ELR (cell line): Measurements from ENCODE around the gene GRHPR.
A peak's percentile ranks its signal among the peaks of the same experiment; 100 is the strongest.
"Not testable (repeated sequence)": the region's sequence is repeated elsewhere in the genome, so short reads cannot be mapped to it uniquely, and the experiment has no call there.

ENCODE experiments used
- DNase-seq: peaks from one replicate; pipeline ENCODE4 v3.0.0-alpha.2; 2015; ENCODE audit warnings: low read depth

GRHPR gene

DNA sequence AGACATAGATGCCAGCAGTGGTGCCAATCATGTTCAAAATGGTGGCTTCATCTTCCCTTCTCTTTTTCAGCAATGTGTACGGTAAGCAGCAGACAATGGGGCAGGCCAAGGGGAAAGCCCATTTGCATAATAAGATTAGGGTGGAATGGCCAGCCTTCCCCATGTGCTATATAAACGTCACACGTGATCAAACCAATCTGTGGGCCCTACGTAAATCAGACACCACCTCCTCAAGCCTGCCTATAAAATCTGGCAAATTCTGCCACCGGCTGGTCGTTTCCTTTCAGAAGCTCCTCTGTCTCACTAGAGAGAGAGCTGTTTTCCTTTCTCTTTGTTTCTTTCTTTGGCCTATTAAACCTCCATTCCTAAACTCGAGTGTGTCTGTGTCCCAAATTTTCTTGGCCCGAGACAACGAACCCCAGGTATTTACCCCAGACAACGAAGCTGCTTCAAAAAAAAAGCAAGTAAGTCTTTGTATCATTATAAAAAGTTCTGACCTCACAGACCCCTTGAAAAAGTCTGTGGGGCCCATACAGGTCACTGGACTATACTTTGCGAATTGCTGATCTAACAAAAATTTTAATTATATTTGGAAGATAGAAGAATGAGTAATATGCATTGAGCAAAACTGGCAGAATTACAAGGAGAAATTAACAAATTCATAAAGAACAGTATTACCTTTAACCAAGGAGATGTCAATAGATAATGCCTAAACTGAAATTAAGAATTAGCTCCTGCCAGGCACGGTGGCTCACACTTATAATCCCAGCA, 27.6 kb downstream of the GRHPR start:
- no peak for DNase-seq

DNA sequence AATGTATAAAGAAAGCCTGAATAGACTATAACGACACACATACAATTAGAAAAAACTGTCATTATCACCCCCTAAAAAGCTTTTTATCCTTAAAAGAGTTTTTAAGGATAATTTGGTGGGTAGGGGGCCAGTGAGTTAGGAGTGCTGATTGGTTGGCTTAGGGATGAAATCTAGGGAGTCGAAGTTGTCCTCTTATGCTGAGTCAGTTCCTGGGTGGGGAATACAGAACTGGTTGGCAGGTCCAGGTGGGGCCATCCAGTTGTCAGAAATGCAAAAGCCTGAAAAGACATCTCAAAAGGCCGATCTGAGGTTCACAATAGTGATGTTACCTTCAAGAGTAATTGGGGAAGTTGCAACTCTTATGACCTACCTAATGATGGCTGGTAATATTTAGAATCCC, 29.1 kb downstream of the GRHPR start:
- no peak for DNase-seq

DNA sequence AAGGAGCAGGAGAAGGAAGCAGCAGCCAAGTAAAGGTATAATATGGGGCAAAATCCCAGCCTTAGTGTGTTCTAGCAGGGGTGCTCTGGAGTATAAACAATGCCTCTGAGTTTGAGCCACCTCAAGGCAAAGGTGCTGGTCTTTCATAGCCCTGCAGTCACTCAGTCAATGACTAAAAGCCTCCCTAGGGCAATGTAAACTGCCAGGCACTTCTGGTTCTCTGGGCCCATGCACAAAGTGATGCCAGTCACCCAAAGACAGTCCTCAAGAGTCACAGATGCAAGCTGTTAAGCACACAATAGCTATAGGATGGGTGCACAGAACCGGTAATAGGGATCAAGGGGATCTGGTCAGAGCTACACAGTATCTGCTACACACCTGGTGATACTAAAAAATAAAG, 30.1 kb downstream of the GRHPR start:
- DNase-seq = no peak

DNA sequence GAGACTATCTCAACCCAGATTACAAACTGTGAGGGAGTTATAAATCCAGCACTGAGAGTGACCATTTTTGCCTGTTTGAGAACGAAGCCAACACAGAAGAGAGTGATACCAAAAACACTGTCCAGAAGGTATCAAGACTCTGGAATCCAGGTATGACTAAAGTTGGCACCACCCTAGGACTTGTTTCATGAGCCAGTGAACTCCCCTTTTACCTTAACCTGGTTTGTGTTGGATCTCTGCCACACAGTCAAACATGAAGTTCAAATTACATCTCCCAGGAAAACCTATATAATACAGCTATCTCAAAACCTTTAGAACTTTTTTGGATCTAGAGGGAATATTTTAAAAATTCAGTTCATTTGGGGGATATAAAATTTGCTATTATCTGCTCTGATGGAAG, 31.3 kb downstream of the GRHPR start:
- DNase-seq = no peak

DNA sequence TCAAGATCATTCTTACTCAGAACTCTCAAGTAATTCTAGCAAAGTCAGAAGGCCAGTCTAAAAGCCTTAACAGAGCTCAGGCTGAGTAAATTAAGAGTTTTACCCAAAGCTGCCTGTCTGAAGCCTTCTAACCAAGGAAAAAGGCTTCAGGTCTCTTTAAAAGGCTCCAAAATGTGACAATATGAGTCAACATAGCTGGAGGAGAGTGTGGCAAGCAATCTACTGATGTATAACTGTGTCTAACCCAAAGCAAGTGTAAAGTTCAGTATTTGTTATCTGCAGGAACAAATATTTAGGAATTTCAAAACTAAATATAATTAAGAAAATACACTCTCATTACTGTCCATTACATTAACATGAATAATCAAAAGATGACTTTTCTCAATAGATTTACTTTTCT, 31.7 kb downstream of the GRHPR start:
- DNase-seq = no peak

DNA sequence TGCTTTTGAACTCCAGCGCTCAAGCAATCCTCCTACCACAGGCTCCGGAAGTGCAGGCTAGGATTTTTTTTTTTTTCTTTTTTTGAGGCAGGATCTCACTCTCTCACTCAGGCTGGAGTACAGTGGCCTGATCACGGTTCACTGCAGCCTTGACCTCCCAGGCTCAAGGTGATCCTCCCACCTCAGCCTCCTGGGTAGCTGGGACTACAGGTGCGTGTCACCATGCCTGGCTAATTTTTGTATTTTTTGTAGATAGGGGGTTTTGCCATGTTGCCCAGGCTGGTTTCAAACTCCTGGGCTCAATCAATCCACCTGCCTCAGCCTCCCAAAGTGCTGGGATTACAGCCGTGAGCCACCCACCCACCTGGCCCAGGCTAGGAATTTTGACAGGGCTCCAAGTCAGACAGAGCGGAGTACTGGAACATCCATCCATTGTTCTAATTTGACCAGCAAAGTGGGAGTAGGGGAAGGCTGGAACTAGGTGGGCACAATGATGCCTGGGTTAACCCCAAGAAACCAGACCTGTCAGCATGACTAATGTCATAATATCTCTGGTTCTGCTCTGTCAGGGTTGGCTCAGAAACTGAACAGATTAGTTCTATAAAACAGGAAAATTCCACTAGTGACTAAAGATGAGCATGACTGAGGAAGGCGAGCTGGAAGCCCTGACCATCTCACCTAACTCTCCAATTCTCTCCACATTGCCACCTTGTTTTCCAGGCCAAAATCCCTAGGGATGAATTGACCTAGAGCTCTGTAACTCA, 33.6 kb downstream of the GRHPR start:
- no peak for DNase-seq

DNA sequence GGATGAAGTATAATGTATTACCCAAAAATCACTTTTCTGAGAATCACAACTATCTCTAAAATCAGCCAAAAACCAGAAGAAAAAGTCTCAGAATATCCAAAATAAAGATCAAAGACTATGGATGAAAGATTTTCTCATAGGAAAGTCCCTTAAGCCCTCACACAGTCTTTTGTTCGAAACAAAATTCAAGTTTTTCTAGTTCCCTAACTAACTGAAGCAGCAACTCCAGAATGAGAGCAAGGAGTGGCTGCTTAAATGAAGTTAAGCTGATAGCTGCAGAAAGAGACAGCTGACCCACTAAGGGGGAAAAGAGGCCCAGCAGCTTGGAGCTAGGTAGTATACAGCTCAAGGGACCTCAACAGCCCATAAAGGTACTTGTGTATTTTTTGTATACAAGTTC, 34.3 kb downstream of the GRHPR start:
- DNase-seq = no peak

DNA sequence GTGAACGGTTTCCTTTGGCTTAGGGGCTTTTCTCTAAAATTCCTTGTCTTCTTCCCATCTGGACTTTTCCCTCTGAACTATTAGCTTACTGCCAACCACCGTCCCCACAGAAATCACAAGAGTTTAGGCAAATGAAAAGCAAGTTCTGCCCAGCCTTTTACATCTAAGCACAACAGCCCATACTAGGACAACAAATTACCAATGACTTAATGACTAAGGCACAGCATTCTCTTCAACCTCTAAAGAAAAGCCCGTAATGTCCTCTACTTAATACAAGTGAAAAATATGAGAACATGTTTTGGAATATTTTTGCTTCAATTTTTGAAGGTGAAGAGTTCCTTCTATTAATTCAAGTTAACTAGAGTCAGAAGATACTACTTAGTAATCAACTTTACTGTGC, 41.5 kb downstream of the GRHPR start:
- peak; percentile 28 for DNase-seq

DNA sequence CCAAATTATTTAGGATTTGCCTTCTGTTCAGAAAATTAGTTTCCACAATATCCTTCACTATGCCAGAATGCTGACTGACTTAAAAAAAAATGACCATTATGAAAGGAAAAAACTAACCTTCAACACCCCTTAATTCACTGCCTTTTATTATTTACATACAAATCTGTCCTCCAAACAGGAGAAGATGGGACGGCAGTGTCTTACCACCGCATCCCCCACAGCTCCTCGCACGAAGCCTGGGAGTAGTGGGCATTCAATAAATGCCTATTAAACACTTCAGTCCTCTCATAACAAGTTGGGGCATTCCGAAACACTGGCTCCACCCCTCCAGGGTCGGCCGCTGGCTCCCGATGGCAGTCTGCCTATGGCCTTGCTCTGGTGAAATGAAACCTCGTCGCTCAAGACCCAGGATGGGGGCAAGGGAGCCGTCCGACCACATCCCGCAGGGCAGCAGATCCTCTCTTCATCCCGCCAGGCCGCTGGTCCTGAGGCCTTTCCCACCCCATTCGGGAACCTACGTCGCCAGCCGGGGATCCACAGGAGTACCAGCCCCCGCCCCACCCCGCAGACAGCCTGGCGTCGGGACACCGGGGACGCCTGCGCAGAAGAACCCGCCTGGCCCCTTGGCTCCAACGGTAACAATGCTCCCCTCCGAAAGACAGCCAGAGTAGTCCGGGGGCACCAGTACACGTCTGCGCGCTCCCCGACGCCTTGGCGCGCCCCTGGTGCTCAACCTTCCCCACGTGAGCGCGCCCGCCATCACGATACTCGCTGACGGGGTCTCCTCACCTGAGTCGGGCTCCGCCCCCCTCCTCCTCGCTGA, 42.1 kb downstream of the GRHPR start:
- DNase-seq = peak; percentile 78

DNA sequence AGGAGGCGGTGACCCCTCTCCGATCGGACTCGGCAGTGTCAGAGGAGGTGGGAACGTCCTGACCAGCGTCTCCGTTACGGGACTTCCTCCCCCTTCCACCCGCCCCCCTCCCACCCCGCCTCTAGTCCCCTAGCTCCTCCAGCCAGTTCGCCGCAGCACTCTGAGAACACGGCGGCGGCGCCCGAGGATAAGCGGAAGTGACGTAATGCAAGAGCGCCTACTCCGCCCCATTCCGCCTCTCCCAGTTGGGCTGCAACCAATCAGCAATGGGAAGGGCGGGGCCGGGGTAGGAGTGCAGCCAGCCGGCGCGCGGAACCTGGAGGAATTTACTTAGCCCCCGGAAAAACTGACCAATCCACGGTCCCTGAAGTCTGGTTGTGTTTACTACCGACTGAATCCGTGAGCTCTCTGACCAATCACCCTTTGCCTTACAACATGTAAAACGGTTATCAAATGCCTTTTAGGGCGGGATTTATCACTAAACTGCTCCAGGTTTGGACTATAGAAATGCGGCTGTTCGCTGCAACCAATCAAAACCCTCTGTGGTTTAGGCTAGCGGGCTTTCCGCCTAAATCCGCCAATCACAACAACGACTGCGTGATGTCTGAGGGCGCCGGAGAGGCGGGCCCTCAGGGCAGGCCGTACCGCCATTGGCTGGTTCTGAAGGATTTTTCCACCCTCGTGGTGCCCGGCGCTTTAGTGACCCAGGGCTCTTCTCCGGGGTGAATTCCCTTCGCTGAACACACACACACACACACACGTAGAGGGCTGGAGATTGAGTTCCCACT, 42.9 kb downstream of the GRHPR start, which contains the start of gene ZBTB5:
ZBTB5 (minus strand) TSS at position 202 of the 788 bp plus-strand sequence. CDS start 22,899 bp downstream, outside the sequence.
- DNase-seq = peak; percentile 100

DNA sequence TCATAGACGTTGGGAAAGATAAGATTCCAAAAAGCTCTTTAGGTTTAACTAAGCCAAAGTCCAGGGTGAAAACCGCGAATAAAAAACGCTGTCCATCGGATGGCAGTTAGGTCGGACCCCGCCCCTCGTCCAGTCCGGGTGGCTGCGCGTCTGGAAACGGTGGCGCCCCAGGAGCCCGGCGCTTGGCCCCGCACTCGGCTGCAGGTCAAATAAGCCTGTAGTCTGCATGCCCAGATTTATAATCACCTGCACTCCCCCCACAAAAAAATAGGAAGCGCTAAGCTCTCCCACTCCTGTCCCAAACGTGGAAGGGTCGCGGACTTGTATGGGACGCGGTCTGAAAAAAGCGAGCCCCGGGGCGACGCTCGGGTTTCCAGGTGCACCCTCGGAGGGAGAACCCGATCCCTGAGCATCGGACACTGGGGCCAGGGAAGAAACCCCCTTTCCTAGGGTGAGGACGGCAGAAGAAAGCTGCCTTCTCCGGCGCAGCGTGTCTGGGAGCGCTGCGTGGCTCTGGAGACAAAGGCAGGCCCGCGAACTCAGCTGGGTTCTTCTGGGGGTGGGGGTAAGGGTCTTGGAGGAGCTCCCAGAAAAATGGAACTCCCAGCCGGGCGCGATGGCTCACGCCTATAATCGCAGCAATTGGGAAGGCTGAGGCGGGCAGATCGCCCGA, 43.7 kb downstream of the GRHPR start:
- peak; percentile 90 for DNase-seq

DNA sequence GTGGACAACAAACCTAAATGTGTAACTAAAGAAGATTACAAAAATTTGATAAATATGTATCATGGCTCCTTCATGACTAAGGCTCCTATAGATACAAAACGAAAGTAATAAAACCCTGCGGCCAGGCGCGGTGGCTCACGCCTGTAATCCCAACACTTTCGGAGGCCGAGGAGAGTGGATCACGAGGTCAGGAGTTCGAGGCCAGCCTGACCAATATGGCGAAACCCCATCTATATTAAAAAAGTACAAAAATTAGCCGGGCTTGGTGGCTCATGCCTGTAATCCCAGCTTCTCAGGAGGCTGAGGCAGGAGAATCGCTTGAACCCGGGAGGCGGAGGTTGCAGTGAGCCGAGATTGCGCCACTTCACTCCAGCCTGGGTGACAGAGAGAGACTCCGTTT, 45.0 kb downstream of the GRHPR start:
- not testable (repeated sequence) for DNase-seq

DNA sequence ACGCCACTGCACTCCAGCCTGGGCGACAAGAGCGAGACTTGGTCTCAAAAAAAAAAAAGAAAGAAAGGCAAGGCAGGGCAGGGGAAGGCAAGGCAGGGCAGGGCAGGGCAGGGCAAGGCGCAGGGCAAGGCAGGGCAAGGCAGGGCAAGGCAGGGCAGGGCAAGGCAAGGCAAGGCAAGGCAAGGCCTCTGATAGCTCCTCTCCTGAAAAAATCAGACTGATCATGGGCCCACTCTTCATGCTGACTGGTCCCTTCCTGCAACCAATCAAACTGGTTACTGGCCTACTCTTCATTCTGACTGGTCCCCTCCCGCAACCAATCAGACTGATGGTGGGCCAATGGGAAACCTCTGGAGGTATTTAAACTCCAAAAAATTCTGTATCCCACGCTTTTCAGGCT, 46.1 kb downstream of the GRHPR start:
- DNase-seq = no peak

DNA sequence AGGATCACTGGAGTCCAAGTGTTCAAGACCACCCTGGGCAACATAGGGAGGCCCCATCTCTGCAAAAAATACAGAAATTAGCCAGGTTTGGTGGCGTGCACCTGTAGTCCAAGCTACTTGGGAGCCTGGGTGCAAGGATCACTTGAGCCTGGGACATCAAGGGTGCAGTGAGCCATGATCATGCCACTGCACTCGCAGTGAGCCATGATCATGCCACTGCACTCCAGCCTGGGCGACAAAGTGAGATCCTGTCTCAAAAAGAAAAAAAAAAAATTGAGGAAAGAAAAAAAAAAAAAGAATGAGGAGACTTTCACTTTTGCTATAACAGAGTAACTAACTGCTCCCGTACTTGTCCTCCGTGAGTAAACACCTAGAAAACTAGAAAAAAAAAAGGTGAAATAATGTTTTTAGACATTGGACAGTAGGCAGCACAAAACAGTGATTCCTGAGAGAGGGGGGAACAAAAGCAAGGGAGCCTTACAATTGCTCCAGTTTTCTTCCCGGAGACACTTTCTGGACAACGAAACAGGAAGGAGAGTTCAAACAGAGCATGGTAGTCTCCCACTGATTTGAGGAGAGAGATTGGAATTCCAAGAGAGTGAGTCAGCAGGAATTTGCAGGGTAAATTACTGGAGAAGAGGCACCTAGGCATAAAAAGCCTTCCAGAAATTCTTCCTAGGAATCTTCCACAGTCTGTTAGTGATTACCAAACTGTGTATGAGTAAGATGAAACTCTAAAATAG, 49.6 kb downstream of the GRHPR start:
- peak; percentile 99 for DNase-seq

DNA sequence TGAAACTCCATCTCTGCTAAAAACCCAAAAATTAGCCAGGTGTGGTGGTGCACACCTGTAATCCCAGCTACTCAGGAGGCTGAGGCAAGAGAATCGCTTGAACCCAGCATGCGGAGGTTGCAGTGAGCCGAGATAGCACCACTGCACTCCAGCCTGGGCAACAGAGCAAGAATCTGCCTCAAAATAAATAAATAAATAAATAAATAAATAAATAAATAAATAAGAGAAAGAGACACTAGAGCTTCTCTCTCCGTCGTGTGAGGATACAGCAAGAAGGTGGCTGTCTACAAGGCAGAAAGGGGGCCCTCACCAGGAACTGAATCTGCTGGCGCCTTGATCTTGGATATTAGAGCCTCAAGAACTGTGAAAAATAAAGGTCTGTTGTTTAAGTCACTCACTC, 51.5 kb downstream of the GRHPR start:
- DNase-seq = not testable (repeated sequence)

DNA sequence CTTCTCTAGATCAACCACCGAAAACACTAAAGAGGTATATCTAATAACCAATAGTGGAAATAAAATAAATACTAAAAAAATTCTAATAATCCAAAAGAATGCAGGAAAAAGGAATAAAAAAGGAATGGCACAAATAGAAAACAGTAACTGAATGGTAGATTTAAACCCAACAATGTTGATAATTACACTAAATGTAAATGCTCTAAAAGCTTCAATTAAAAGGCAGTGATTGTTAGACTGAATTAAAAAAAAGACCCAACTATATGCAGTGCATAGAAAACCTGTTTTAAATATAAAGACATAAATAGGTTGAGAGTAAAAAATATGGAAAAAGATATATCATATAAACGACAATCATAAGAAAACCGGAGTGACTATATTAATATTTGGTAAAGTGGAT, 51.9 kb downstream of the GRHPR start:
- DNase-seq = no peak

DNA sequence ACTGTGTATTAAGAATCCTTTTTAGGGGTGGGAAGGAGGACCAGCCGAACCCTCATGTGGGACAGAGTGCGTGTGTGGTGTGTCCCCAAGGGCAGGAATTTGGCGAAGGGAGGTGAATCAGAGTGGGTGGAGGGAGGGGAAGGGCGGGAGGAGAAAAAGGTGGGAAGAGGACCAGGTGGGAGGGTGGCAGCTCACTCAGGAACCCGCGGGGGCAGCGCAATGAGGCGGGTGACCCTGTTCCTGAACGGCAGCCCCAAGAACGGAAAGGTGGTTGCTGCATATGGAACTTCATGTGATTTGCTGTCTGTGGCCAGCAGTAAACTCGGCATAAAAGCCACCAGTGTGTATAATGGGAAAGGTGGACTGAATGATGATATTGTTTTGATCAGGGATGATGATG, 54.4 kb downstream of the GRHPR start:
- DNase-seq = no peak

DNA sequence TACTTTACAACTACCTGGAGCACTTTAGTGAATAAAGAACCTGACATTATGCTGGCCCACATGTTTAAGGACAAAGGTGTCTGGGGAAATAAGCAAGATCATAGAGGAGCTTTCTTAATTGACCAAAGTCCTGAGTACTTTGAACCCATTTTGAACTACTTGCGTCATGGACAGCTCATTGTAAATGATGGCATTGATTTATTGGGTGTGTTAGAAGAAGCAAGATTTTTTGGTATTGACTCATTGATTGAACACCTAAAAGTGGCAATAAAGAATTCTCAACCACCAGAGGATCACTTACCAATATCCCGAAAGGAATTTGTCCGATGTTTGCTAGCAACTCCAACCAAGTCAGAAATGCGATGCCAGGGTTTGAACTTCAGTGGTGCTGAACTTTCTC, 54.9 kb downstream of the GRHPR start:
- peak; percentile 52 for DNase-seq

DNA sequence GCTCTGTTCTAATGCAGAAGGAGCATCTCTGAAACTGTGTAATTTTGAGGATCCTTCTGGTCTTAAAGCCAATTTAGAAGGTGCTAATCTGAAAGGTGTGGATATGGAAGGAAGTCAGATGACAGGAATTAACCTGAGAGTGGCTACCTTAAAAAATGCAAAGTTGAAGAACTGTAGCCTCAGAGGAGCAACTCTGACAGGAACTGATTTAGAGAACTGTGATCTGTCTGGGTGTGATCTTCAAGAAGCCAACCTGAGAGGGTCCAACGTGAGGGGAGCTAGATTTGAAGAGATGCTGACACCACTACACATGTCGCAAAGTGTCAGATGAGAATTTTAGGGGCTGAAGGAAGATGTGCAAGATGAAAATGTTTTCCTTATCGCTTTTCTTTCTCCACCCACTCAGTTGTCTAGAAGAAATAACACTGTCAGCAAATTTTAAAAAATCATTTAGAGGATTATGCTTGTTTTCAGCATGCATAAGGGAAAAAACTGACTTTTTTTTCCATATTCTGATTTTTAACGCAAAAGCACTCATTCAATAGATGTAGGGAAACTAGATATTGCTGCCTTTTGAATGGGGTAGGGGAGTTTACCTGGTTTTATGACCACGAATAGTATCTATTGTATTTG, 55.6 kb downstream of the GRHPR start:
- not testable (repeated sequence) for DNase-seq

DNA sequence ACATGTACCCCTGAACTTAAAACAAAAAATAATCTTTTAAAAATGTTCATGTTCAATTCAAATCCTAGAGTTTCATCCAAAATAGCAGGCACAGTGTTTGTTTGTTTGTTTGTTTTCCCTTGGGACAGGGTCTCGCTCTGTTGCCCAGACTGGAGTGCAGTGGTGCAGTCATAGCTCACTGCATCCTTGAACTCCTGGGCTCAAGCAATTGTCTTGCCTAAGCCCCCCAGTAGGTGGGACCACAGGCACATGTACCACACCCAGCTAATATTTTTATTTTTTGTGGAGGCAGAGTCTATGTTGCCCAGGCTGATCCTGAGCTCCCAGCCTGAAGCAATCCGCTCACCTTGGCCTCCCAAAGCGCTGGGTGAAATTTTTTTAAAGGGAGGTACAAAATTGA, 58.3 kb downstream of the GRHPR start:
- DNase-seq = peak; percentile 16
